Activated CD4-positive, alpha-beta memory T cell treated with anti-CD3 and anti-CD28 coated beads for 36 hours (primary cell): ENCODE measurements around the gene MMP20. TPM values are rescaled to one million over a fixed set of nuclear protein-coding genes. Genes with fewer than 3 reads are reported as not detected.
A peak's percentile ranks its signal among the peaks of the same experiment; 100 is the strongest.

Experiments
- CTCF ChIA-PET: fragments of 350-600 bp; sonication (Branson Sonifier 250); formaldehyde crosslinking; loops from one replicate; lab custom pipeline; 2021; ENCODE audit warnings: antibody characterized with exemption, inconsistent platforms; lab: Charles Lee
- POLR2A ChIA-PET: fragments of 350-600 bp; sonication (Branson Sonifier 250); formaldehyde crosslinking; loops from one replicate; lab custom pipeline; 2021; ENCODE audit warnings: antibody characterized with exemption; lab: Charles Lee
- DNase-seq: peaks from one replicate; pipeline ENCODE4 v3.0.0-alpha.2; 2020
- H3K27ac Mint-ChIP-seq: one replicate; pipeline ENCODE4 v1.8.0; 2021; ENCODE audit warnings: mixed read lengths
- H3K27me3 Mint-ChIP-seq: one replicate; pipeline ENCODE4 v1.8.0; 2021; ENCODE audit warnings: mixed read lengths
- H3K36me3 Mint-ChIP-seq: one replicate; pipeline ENCODE4 v1.8.0; 2021; ENCODE audit warnings: mixed read lengths
- H3K4me1 Mint-ChIP-seq: one replicate; pipeline ENCODE4 v1.8.0; 2021; ENCODE audit warnings: low read depth, mixed read lengths
- H3K4me3 Mint-ChIP-seq: one replicate; pipeline ENCODE4 v1.8.0; 2021; ENCODE audit warnings: mild to moderate bottlenecking, mixed read lengths
- H3K9me3 Mint-ChIP-seq: one replicate; pipeline ENCODE4 v1.8.0; 2021; ENCODE audit warnings: mixed read lengths
- intact Hi-C: fragments of 100-400 bp; cut with micrococcal nuclease; formaldehyde crosslinking; loops from one replicate; pipeline ENCODE4 v1.15.1; 2023
- total RNA-seq, 2 experiments: library from RNA; stranded (reverse); gene quantifications; one replicate each; pipeline ENCODE4 v1.2.3, GENCODE V29; 2021

Gene MMP20
- not detected for total RNA-seq

- no peaks in the 10 kb centered on the region for H3K36me3 Mint-ChIP-seq
- H3K27ac Mint-ChIP-seq, result no peak within 1 kb of the TSS
- no peaks in the 10 kb centered on the region for H3K9me3 Mint-ChIP-seq
- ChIA-PET POLR2A (no interaction called here), CTCF (no interaction called here)
- intact Hi-C loops, result no loop called here
- no peak within 1 kb of the TSS for H3K4me3 Mint-ChIP-seq
- no peak for DNase-seq
- peaks cover 11% of the 10 kb centered on the region for H3K27me3 Mint-ChIP-seq
- no peaks in the 10 kb centered on the region for H3K4me1 Mint-ChIP-seq
Measured at GRCh38 chr11:102625177-102625576, at the start of gene MMP20. TSS of gene MMP20 (minus strand) at chr11:102625332. CDS start at chr11:102625319, 13 bp downstream.

GRCh38 chr11:102669664-102670063 lies 44.5 kb upstream of the MMP20 start:
- DNase-seq, result no peak
- Mint-ChIP-seq H3K36me3 (no peaks in the 10 kb centered on the region), H3K4me3 (no peak overlapping the region), H3K27ac (no peak overlapping the region), H3K9me3 (no peaks in the 10 kb centered on the region), H3K4me1 (no peaks in the 10 kb centered on the region), H3K27me3 (no peaks in the 10 kb centered on the region)
- ChIA-PET CTCF (interaction anchor here (0.6 kb wide), 1 partner anchor 81 kb away, joined by 3 read pairs; no protein-coding TSS in a partner anchor), POLR2A (no interaction called here)
- intact Hi-C loops, result loop anchor here (10.0 kb wide), 1 partner anchor 55 kb away; no protein-coding TSS in a partner anchor

GRCh38 chr11:102666331-102666957 lies 41.3 kb upstream of the MMP20 start:
- no peak overlapping the region for H3K27ac Mint-ChIP-seq
- H3K36me3 Mint-ChIP-seq, result no peaks in the 10 kb centered on the region
- no peaks in the 10 kb centered on the region for H3K4me1 Mint-ChIP-seq
- POLR2A ChIA-PET, result no interaction called here
- intact Hi-C loops, result loop anchor here (1.0 to 10.0 kb wide), 4 partner anchors 52 to 378 kb away; no protein-coding TSS in a partner anchor
- H3K9me3 Mint-ChIP-seq, result no peaks in the 10 kb centered on the region
- H3K27me3 Mint-ChIP-seq, result no peaks in the 10 kb centered on the region
- peak; percentile 15 for DNase-seq
- CTCF ChIA-PET, result interaction anchor here (0.5 to 3.7 kb wide), 56 partner anchors 8 to 1405 kb away, joined by 3 to 64 read pairs (median 4); partner anchors contain the start of gene MMP3
- no peak overlapping the region for H3K4me3 Mint-ChIP-seq

GRCh38 chr11:102664001-102664752 lies 39.0 kb upstream of the MMP20 start:
- no peaks in the 10 kb centered on the region for H3K4me1 Mint-ChIP-seq
- no peak overlapping the region for H3K4me3 Mint-ChIP-seq
- CTCF ChIA-PET, result interaction anchor here (0.9 to 3.7 kb wide), 5 partner anchors 168 to 375 kb away, joined by 3 to 64 read pairs (median 29); no protein-coding TSS in a partner anchor
- no peaks in the 10 kb centered on the region for H3K9me3 Mint-ChIP-seq
- intact Hi-C loops, result loop anchor here (10.0 kb wide), 1 partner anchor 49 kb away; no protein-coding TSS in a partner anchor
- H3K36me3 Mint-ChIP-seq, result no peaks in the 10 kb centered on the region
- POLR2A ChIA-PET, result no interaction called here
- no peak overlapping the region for H3K27ac Mint-ChIP-seq
- peak; percentile 25 for DNase-seq
- peaks cover 3% of the 10 kb centered on the region for H3K27me3 Mint-ChIP-seq

GRCh38 chr11:102662607-102663006 lies 37.5 kb upstream of the MMP20 start:
- intact Hi-C loops, result loop anchor here (10.0 kb wide), 1 partner anchor 48 kb away; no protein-coding TSS in a partner anchor
- CTCF ChIA-PET, result no interaction called here

GRCh38 chr11:102661040-102661439 lies 35.9 kb upstream of the MMP20 start:
- CTCF ChIA-PET, result interaction anchor here (0.9 kb wide), 1 partner anchor 318 kb away, joined by 3 read pairs; no protein-coding TSS in a partner anchor
- no peak for DNase-seq
- Mint-ChIP-seq H3K4me3 (no peak overlapping the region), H3K9me3 (no peaks in the 10 kb centered on the region), H3K27ac (no peak overlapping the region), H3K4me1 (no peaks in the 10 kb centered on the region), H3K36me3 (no peaks in the 10 kb centered on the region), H3K27me3 (peaks cover 13% of the 10 kb centered on the region)
- POLR2A ChIA-PET, result no interaction called here
- intact Hi-C loops, result loop anchor here (10.0 kb wide), 1 partner anchor 46 kb away; no protein-coding TSS in a partner anchor

More at GRCh38 chr11:102662607-102663006, 37.5 kb upstream of the MMP20 start:
- no peak overlapping the region for H3K4me3 Mint-ChIP-seq
- POLR2A ChIA-PET, result no interaction called here
- no peaks in the 10 kb centered on the region for H3K9me3 Mint-ChIP-seq
- no peaks in the 10 kb centered on the region for H3K36me3 Mint-ChIP-seq
- DNase-seq, result no peak
- no peaks in the 10 kb centered on the region for H3K4me1 Mint-ChIP-seq
- peaks cover 8% of the 10 kb centered on the region for H3K27me3 Mint-ChIP-seq
- no peak overlapping the region for H3K27ac Mint-ChIP-seq

- ChIA-PET POLR2A (no interaction called here), CTCF (interaction anchor here (2.2 kb wide), 1 partner anchor 10 kb away, joined by 13 read pairs; no protein-coding TSS in a partner anchor)
Measured at GRCh38 chr11:102656528-102656927, 31.4 kb upstream of the MMP20 start.

GRCh38 chr11:102655547-102655946 lies 30.4 kb upstream of the MMP20 start:
- DNase-seq, result no peak
- Mint-ChIP-seq H3K9me3 (peaks cover 4% of the 10 kb centered on the region), H3K36me3 (no peaks in the 10 kb centered on the region), H3K27me3 (peaks cover 24% of the 10 kb centered on the region), H3K27ac (no peak overlapping the region), H3K4me3 (no peak overlapping the region), H3K4me1 (no peaks in the 10 kb centered on the region)
- intact Hi-C loops, result no loop called here
- ChIA-PET POLR2A (no interaction called here), CTCF (interaction anchor here (1.1 kb wide), 1 partner anchor 11 kb away, joined by 6 read pairs; no protein-coding TSS in a partner anchor)

More at GRCh38 chr11:102656528-102656927, 31.4 kb upstream of the MMP20 start:
- intact Hi-C loops, result no loop called here
- no peak overlapping the region for H3K4me3 Mint-ChIP-seq
- H3K36me3 Mint-ChIP-seq, result no peaks in the 10 kb centered on the region
- H3K4me1 Mint-ChIP-seq, result no peaks in the 10 kb centered on the region
- H3K9me3 Mint-ChIP-seq, result peaks cover 4% of the 10 kb centered on the region
- H3K27me3 Mint-ChIP-seq, result peaks cover 17% of the 10 kb centered on the region
- no peak overlapping the region for H3K27ac Mint-ChIP-seq
- DNase-seq, result no peak

- CTCF ChIA-PET, result interaction anchor here (0.9 to 1.1 kb wide), 2 partner anchors 12 to 367 kb away, joined by 3 to 6 read pairs; no protein-coding TSS in a partner anchor
- Mint-ChIP-seq H3K4me3 (no peak overlapping the region), H3K27me3 (peaks cover 28% of the 10 kb centered on the region), H3K4me1 (no peaks in the 10 kb centered on the region), H3K27ac (no peak overlapping the region), H3K36me3 (no peaks in the 10 kb centered on the region), H3K9me3 (peaks cover 4% of the 10 kb centered on the region)
- intact Hi-C loops, result no loop called here
- POLR2A ChIA-PET, result no interaction called here
- DNase-seq, result no peak
Measured at GRCh38 chr11:102654761-102655160, 29.6 kb upstream of the MMP20 start.

GRCh38 chr11:102653744-102654291 lies 28.7 kb upstream of the MMP20 start:
- no peaks in the 10 kb centered on the region for H3K4me1 Mint-ChIP-seq
- peaks cover 4% of the 10 kb centered on the region for H3K9me3 Mint-ChIP-seq
- H3K27me3 Mint-ChIP-seq, result peaks cover 22% of the 10 kb centered on the region
- H3K4me3 Mint-ChIP-seq, result no peak overlapping the region
- DNase-seq, result peak; percentile 9
- ChIA-PET CTCF (interaction anchor here (0.9 kb wide), 1 partner anchor 366 kb away, joined by 3 read pairs; no protein-coding TSS in a partner anchor), POLR2A (no interaction called here)
- intact Hi-C loops, result no loop called here
- H3K36me3 Mint-ChIP-seq, result no peaks in the 10 kb centered on the region
- no peak overlapping the region for H3K27ac Mint-ChIP-seq

GRCh38 chr11:102647430-102647829 lies 22.3 kb upstream of the MMP20 start:
- Mint-ChIP-seq H3K4me3 (no peak overlapping the region), H3K27me3 (peaks cover 15% of the 10 kb centered on the region), H3K27ac (no peak overlapping the region), H3K36me3 (no peaks in the 10 kb centered on the region), H3K9me3 (no peaks in the 10 kb centered on the region), H3K4me1 (no peaks in the 10 kb centered on the region)
- ChIA-PET POLR2A (no interaction called here), CTCF (no interaction called here)
- intact Hi-C loops, result no loop called here
- no peak for DNase-seq
